ENCODE data around the gene CEMP1. TPM values are rescaled to one million over a fixed set of nuclear protein-coding genes. Genes with fewer than 3 reads are reported as not detected.
A peak's percentile ranks its signal among the peaks of the same experiment; 100 is the strongest.

CEMP1 gene
- total RNA-seq, 3 donors from 2014 or later = 0.16 to 0.60 (median 0.38) TPM

DNA sequence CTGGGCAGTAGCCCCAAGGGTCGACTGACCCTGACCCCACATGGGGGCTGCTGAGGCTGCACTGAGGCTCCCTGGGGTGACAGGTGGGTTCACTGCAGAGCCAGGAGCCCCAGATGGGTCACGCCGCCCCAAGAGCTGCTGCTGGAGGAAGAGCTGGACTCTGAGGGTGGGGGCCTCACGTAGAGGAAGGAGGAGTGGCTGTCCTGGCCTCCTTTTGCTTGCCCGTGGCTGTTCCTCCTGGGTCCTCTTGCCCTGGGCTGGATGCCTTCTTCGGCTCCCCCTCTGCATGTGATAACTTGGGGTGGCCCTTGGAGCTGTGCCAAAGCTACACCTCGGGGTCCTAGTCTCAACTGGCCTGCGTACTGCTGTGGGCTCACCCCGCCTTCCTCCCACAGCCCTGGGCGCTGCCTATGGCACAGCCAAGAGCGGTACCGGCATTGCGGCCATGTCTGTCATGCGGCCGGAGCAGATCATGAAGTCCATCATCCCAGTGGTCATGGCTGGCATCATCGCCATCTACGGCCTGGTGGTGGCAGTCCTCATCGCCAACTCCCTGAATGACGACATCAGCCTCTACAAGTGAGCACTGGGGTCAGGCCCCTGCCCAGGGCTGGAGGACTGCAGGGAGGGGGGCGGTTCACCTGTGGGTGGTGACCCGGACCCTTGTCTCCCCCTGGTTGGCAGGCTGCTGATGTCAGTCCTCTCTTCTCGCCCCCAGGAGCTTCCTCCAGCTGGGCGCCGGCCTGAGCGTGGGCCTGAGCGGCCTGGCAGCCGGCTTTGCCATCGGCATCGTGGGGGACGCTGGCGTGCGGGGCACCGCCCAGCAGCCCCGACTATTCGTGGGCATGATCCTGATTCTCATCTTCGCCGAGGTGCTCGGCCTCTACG lies 12.1 kb downstream of the CEMP1 start:
- H3K27me3 Mint-ChIP-seq (ENCODE audit: low read depth) = no peaks in the 10 kb centered on the region
- no peaks in the 10 kb centered on the region for H3K9me3 Mint-ChIP-seq
- peaks cover 10% of the 10 kb centered on the region for H3K36me3 Mint-ChIP-seq (ENCODE audit: insufficient read depth)
- DNase-seq (peak; percentile 3), ATAC-seq (no peak)
- H3K4me3 Mint-ChIP-seq = peak overlapping the region; percentile 74
- peaks cover 53% of the 10 kb centered on the region for H3K4me1 Mint-ChIP-seq (ENCODE audit: low read depth)

DNA sequence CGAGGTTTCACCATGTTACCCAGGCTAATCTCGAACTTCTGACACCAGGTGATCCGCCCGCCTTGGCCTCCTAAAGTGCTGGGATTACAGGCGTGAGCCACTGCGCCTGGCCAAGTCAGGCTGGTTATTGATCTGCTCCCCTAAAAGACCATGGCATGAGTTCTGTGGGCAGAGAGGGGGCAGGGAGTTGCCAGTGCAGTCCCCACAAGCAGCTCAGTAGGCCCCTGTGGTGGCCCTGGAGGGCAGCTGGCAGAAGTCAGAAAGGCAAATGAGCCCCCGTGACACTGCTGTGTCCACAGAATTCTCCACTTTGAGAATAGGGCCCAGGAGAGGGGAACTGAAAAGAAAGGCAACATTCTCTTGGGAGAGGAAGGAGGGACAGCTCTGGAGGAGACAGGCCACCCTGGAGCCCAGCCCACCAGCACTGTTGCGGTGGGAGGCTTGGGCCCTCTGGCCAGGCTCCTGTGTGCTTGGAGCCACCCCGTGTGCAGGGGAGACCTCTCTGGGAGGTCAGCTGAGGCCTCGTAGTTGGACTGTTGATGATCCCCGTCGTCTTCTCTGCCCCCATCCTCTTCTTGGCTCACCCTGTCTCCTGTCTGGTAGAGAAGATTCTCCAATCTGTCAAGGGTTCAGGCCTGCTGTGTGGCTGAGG lies 13.1 kb downstream of the CEMP1 start:
- no peak for ATAC-seq
- Mint-ChIP-seq H3K27me3 (ENCODE audit: low read depth) (no peaks in the 10 kb centered on the region), H3K4me3 (no peak overlapping the region), H3K9me3 (no peaks in the 10 kb centered on the region), H3K36me3 (ENCODE audit: insufficient read depth) (peaks cover 10% of the 10 kb centered on the region), H3K4me1 (ENCODE audit: low read depth) (peaks cover 51% of the 10 kb centered on the region)
- no peak for DNase-seq

DNA sequence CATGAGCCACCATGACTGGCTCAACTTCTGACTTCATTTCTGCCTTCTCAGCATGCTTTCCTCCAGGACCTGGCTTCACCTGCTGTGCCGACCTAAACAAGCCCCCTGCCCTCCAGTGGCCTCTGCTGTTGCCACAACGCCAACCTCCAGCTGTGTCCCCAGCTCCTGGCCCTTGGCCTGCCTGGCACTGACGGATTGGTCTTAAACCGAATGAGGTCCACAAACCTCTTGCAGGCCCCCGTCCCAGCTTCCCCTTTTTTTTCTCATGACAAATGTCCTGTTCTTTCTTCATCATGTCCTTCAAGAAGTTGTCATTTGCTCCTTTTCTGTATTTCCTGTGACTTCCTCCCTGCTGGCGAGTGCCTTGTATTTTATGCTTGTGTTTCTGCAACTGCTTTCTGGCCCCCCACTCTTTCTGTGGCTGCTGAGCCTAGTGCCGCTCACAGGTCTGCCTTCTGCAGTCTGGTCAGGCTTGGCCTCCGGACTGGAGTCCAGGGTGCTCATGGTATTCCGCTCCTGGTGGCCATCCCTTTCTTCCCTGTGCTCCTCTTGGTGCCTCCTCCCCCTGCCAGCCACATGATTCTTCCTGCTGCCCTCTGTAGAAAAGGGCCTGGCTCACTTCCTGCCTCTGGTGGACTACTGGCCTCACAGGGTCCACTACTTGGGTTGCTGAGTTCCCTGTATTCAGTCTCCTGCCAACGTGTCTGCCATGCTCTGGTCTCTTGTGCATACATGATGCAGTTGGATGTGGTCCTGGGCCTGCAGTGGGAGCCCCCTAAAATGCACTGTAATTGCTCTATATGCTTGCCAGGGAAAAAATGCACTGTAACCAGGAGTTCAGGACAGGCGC lies 14.6 kb downstream of the CEMP1 start:
- no peaks in the 10 kb centered on the region for H3K9me3 Mint-ChIP-seq

DNA sequence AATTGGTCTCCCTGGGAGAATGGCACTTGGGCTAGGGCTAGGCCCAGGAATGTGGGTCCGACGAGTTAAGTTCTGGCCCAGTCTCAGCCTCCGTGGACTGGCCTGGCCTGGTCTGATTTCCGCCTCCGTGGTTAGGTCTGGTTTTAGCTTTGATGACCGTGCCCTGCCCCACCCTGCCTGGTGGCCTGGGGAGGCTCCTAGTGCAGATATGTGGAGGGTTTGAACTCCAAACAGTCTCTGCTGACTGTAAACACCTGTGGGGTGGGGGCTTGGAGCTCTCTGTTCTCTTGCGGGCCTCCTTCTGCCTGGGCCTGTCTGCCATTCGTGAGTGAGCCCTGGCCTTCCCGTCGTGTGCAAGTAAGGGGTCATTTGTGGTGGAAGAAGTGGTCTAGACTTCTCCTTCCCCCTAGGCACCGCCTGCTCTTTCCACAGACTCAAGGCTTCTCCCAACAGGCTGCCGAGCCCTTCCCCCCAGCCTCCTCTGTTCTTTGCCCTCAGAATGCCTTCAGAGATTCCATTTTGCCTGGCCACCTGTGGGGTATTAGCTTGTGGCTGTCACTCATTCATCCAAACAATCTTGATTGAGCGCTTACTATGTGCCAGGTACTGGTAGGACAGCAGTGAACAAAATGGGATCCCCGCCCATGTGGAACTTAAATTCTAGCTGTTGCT lies 15.9 kb downstream of the CEMP1 start:
- Mint-ChIP-seq H3K9me3 (no peaks in the 10 kb centered on the region), H3K27me3 (ENCODE audit: low read depth) (no peaks in the 10 kb centered on the region), H3K4me3 (peak overlapping the region; percentile 93), H3K4me1 (ENCODE audit: low read depth) (peaks cover 54% of the 10 kb centered on the region), H3K36me3 (ENCODE audit: insufficient read depth) (peaks cover 10% of the 10 kb centered on the region)
- DNase-seq (no peak), ATAC-seq (no peak)

More for the DNA sequence above, 14.6 kb downstream of the CEMP1 start:
- peak overlapping the region; percentile 93 for H3K4me3 Mint-ChIP-seq
- peaks cover 58% of the 10 kb centered on the region for H3K4me1 Mint-ChIP-seq (ENCODE audit: low read depth)
- H3K36me3 Mint-ChIP-seq (ENCODE audit: insufficient read depth) = peaks cover 10% of the 10 kb centered on the region
- ATAC-seq (no peak), DNase-seq (no peak)
- H3K27me3 Mint-ChIP-seq (ENCODE audit: low read depth) = no peaks in the 10 kb centered on the region

DNA sequence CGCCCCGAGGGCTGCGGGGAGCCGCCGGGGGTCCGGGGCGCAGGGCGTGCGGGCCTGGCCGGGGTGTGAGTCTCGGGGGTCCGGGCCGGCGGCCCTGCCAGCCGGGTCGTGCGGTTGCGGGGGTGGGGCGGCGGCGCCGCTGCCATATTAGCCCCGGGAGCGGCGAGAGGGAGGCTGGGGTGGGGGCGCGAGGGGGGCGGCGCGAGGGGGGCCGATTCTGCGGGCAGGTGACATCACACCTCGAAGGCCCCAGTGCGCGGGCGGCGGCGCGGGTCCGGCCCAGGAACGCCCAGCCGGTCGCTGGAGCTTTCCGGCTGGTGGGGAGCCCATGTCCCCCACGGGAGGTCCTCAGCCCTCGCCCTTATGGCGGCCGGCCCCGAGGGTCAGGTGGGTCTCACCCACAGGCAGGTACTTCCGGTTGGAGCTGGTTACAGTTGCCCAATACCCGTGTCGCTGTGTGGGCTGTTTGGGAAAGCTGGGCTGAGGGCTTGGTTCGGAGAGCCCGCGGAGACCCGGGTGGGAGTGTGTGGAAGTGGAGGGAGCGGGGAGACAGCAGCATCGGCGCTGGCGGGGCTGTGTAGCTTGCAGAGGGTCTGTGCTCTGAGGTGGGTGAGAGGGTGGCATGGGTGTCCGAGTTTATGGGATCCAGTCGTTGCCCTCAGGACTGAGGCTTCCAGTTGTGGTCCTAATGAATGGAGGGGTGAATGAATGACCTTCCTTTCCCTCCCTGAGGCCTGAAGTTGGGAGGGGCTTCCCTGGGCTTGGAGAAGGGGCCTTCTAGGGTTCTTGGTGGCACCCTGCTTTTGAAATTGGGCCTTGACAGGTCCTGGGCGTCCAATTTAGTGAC lies 16.7 kb downstream of the CEMP1 start:
- H3K36me3 Mint-ChIP-seq (ENCODE audit: insufficient read depth) = peaks cover 6% of the 10 kb centered on the region
- H3K9me3 Mint-ChIP-seq = no peaks in the 10 kb centered on the region
- H3K27me3 Mint-ChIP-seq (ENCODE audit: low read depth) = no peaks in the 10 kb centered on the region
- peak overlapping the region; percentile 93 for H3K4me3 Mint-ChIP-seq
- peaks cover 53% of the 10 kb centered on the region for H3K4me1 Mint-ChIP-seq (ENCODE audit: low read depth)
- DNase-seq (peak; percentile 27), ATAC-seq (peak; percentile 5 to 8)

DNA sequence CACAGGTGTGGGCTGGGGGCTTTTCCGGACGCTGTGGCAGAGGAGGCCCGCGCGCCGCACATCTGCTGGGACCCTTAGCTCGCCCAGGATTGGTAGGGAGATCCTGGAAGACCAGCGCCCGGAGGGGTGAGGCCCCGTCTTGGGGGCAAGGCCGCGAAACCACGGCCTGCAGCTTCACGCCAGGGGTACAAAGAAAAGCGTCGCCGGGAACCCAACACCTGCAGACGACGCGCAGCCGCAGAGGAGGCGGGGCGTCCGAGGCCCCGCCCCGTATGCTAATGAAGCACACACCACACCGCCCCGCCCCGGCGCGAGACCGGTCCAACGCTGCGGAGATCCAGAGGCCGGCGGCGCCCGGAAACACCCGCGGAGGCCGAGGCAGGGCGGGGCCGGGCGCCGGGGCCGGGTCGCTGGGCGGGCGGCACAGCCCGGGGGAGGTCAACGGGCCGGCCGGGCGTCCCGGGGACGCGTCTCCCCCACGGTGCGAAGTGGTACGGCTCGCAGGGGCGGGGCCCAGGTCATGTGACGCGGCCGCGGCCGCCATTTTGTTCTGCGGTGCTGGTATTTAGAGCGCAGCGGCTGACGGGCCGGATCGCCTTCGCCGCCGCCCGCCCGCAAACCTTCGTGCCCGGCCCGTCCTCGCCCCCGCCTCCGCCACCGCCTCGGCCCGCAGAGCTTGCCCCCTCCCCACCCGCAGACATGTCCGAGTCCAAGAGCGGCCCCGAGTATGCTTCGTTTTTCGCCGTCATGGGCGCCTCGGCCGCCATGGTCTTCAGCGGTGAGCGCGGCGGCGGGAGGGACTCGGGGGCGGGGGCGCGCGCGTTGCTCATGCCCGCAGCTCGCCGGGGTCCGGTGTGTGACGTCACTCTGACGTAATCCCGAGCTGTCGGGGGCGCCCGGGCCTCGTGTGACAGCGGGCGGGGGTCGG lies 17.5 kb downstream of the CEMP1 start, which contains the start of gene ATP6V0C:
Gene ATP6V0C (plus strand): TSS at position 548 of the 928 bp plus-strand sequence. CDS start 152 bp downstream, at position 700.
- ATAC-seq (peak; percentile 85 to 91), DNase-seq (peak; percentile 87)
- H3K36me3 Mint-ChIP-seq (ENCODE audit: insufficient read depth) = peaks cover 6% of the 10 kb centered on the region
- H3K27me3 Mint-ChIP-seq (ENCODE audit: low read depth) = no peaks in the 10 kb centered on the region
- H3K9me3 Mint-ChIP-seq = no peaks in the 10 kb centered on the region
- peaks cover 48% of the 10 kb centered on the region for H3K4me1 Mint-ChIP-seq (ENCODE audit: low read depth)
- H3K4me3 Mint-ChIP-seq = peak within 1 kb of the TSS; percentile 93

DNA sequence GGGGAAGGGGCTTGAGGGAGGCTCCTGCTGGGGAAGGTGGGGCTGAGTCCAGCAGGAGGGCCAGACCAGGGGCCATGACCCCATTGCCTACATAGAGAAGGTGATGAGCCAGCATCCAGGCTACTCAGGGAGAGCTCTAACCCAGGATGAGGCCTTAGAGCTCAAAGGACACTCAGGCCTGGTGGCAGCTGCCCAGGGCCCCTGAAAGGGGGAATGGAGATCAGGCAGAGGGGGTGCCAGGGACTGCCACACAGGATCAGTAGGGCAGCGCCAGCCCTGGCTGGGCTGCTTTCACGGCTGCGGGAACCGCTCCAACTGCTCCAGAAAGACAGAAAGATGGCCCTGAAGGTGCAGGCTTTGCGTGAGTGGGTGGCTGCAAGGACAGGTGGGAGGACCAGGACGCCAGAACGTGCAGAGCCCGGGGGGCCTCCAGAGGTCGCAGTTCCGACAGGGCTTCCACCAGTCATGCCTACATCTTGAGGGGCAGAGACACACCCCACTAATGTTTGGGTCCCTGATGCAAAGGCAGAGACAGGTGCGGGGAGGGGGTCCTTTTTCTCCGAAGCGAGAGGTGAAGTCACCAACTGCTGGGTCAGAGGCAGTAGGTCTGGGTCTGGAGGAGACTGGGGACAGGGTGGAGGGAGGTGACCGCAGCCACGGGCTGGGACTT lies 18.3 kb downstream of the CEMP1 start:
- Mint-ChIP-seq H3K4me3 (peak overlapping the region; percentile 86), H3K4me1 (ENCODE audit: low read depth) (peaks cover 45% of the 10 kb centered on the region), H3K27me3 (ENCODE audit: low read depth) (no peaks in the 10 kb centered on the region), H3K9me3 (no peaks in the 10 kb centered on the region), H3K36me3 (ENCODE audit: insufficient read depth) (peaks cover 6% of the 10 kb centered on the region)
- DNase-seq = peak; percentile 10
- ATAC-seq = no peak

DNA sequence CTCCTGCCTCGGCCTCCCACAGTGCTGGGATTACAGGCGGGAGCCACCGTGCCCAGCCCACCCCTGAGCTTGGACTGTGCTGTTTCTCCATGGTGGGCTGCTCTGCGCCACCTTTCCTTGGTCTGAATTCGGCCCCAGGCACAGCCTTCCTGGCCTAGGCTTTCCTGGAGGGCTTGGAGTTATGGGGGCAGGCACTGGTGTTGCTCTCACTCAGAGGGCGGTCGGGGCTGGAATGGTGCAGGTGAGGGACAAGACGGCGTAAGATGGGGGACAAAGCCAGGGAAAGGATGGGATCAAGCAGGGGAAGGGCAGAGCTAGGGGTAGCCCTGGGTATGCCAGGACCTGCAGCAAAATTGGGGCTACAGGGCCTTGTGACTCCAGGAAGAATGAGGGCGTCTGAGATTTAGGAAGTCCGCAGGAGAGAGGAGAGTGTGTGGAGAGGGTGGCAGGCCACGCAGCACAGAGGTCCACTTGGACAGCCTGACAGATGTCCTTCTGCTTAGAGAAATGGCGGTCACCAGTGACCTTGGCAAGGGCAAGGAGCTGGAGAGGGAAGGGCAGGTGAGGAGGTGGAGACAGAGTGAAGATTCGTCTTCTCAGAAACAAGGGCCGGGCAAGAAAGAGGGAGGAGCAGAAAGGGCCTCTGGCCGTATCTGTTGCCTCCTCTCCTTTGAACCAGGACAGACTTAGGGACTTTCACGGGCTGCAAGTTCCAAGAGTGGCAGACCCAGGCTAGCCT lies 19.0 kb downstream of the CEMP1 start:
- Mint-ChIP-seq H3K36me3 (ENCODE audit: insufficient read depth) (peaks cover 6% of the 10 kb centered on the region), H3K9me3 (no peaks in the 10 kb centered on the region), H3K4me3 (peak overlapping the region; percentile 86), H3K27me3 (ENCODE audit: low read depth) (no peaks in the 10 kb centered on the region), H3K4me1 (ENCODE audit: low read depth) (peaks cover 38% of the 10 kb centered on the region)
- no peak for ATAC-seq
- peak; percentile 2 for DNase-seq

DNA sequence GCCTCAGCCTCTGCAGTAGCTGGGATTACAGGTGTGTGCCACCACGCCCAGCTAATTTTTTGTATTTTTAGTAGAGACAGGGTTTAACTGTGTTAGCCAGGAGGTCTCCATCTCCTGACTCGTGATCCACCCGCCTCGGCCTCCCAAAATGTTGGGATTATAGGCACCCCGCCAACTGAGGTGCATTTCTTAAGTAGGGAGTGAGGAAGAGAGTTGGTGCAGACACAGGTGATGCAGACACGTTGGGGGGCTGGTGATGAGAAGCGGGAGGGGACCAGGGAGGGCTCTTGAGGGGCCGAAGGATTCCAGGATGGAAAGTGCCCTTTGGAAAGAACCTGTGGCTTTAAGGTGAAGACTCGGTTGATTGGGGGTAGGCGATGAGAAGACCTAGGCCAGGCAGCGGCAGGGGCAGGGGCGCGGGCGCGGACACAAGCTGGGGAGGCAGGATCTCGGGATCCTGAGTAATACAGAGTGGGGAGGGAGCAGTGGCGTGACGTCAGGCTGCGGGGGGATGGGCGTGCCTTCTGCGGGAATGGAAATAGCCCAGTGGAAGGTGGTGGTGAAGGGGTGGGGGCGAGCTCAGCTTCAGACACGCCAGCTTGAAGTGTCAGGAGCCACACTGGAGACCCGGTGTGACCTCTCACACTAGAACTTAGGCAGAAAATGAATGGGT lies 19.9 kb downstream of the CEMP1 start:
- peak; percentile 3 for DNase-seq

DNA sequence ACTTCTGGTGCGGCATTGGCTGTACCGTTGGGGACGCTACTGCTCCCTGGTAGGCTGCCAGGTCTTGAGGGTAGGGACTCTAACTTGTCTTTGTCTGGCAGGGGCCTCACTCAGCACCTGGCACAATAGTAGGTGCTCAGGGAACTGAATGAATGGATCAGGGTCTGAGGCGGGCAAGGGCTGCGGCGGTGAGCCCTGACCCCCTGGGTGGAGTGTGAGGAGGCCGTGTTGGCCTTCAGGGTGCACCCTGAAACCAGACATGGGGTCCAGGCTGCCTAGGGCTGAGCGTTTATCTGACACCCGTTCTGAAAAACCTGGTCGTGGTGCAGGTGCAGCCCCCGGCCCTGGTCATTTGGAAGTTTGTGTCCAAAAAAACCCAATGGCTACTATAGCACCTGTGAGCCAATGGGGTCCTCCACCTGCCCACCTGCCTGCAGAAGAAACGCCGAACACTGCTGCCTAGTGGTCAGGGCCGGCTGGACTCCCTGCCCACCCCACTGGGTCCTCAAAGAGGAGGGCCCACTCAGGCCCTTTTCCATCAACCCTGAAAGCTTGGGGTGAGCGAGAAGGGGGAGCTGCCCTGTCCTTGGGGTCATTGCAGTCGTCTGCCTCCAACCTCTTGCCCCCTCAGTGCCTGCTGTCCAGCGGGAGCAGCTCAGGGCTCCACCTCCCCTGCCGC lies 22.3 kb downstream of the CEMP1 start:
- ATAC-seq = no peak
- no peaks in the 10 kb centered on the region for H3K27me3 Mint-ChIP-seq (ENCODE audit: low read depth)
- H3K4me1 Mint-ChIP-seq (ENCODE audit: low read depth) = peaks cover 18% of the 10 kb centered on the region
- no peak overlapping the region for H3K4me3 Mint-ChIP-seq
- DNase-seq = no peak
- no peaks in the 10 kb centered on the region for H3K36me3 Mint-ChIP-seq (ENCODE audit: insufficient read depth)
- no peaks in the 10 kb centered on the region for H3K9me3 Mint-ChIP-seq

More for the DNA sequence above, 19.9 kb downstream of the CEMP1 start:
- H3K36me3 Mint-ChIP-seq (ENCODE audit: insufficient read depth) = peaks cover under 1% of the 10 kb centered on the region
- H3K9me3 Mint-ChIP-seq = no peaks in the 10 kb centered on the region
- H3K27me3 Mint-ChIP-seq (ENCODE audit: low read depth) = no peaks in the 10 kb centered on the region
- ATAC-seq = no peak
- H3K4me1 Mint-ChIP-seq (ENCODE audit: low read depth) = peaks cover 29% of the 10 kb centered on the region
- no peak overlapping the region for H3K4me3 Mint-ChIP-seq
